HepG2 (cell line): ENCODE measurements around the gene DHX16. TPM values are rescaled to one million over a fixed set of nuclear protein-coding genes. Genes with fewer than 3 reads are reported as not detected.

Experiments used
- ATAC-seq: fragments of 200-7000 bp; cut with Tn5 transposase; 3 replicates; pipeline ENCODE4 v1.9.1; 2020; ENCODE audit warnings: mild to moderate bottlenecking, moderate library complexity
- BruUV-seq: library from RNA; stranded (reverse); fragments of 400-500 nt; replicated peaks from 2 replicates; lab custom pipeline; 2021; lab: Mats Ljungman, UMichigan
- CTCF ChIA-PET: fragments of 300-600 bp; formaldehyde crosslinking; extraction: SDS; loops from one replicate; lab custom pipeline; 2021; ENCODE audit warnings: low total read pairs, inconsistent platforms, low intra/inter-chr PET ratio; lab: Yijun Ruan, JAX
- POLR2A ChIA-PET: fragments of 350-600 bp; sonication (Branson Sonifier 250); formaldehyde crosslinking; loops from one replicate; lab custom pipeline; 2020; ENCODE audit warnings: antibody characterized with exemption, inconsistent platforms; lab: Yijun Ruan, JAX
- DNase-seq: peaks from one replicate; pipeline ENCODE4 v3.0.0-alpha.2; 2015; ENCODE audit warnings: low spot score
- FAIRE-seq: peaks from 3 replicates; lab custom pipeline; 2011; peaks lifted over from hg19 to GRCh38; lab: Jason Lieb, UNC
- H2AFZ ChIP-seq: one replicate; pipeline ENCODE4 v1.6.1; 2011; ENCODE audit warnings: low read length, inconsistent platforms
- H3K27ac ChIP-seq: fragments of 300-600 bp; 3 replicates; pipeline ENCODE4 v1.8.0; 2011; ENCODE audit warnings: mixed run types, mild to moderate bottlenecking, mixed read lengths, low read length, inconsistent platforms; ENCODE audit not compliant: insufficient read depth; ENCODE audit errors: extremely low read length
- H3K27me3 ChIP-seq, 2 experiments: fragments of 200-600 bp in 1 of 2; 2 replicates in 1 of 2; 3 replicates in 1 of 2; pipeline versions ENCODE4 v1.6.0 to v1.8.0; 2011; ENCODE audit warnings: low read length in 2 of 2, mild to moderate bottlenecking in 2 of 2, moderate library complexity in 2 of 2, inconsistent platforms in 1 of 2; ENCODE audit not compliant: insufficient read depth in 2 of 2, control insufficient read depth in 1 of 2
- H3K36me3 ChIP-seq, 2 experiments: fragments of 200-600 bp in 1 of 2; replicated peaks in 1 of 2; 2 replicates in 1 of 2; 3 replicates in 1 of 2; pipeline versions ENCODE4 v1.5.1 to v1.8.0; 2011; ENCODE audit warnings: low read length in 2 of 2, inconsistent platforms in 1 of 2; ENCODE audit not compliant: insufficient read depth in 2 of 2, control insufficient read depth in 1 of 2
- H3K4me1 ChIP-seq: 2 replicates; pipeline ENCODE4 v1.5.1; 2012; ENCODE audit warnings: low read length, inconsistent platforms; ENCODE audit not compliant: insufficient read depth
- H3K4me2 ChIP-seq: 2 replicates; pipeline ENCODE4 v1.6.0; 2011; ENCODE audit warnings: low read depth, low read length, inconsistent platforms
- H3K4me3 ChIP-seq, 3 experiments: fragments of 200-600 bp in 1 of 3; sonication (generic), shearing (Covaris generic) in 1 of 3; replicated peaks in 1 of 3; 2 replicates each; pipeline ENCODE4 v1.5.1; 2011 to 2016; ENCODE audit warnings: low read length in 3 of 3, inconsistent platforms in 2 of 3, low read depth in 2 of 3, mild to moderate bottlenecking in 2 of 3, control low read depth in 1 of 3, mixed read lengths in 1 of 3; ENCODE audit not compliant: insufficient read depth in 1 of 3
- H3K79me2 ChIP-seq: one replicate; pipeline ENCODE4 v1.6.1; 2011; ENCODE audit warnings: low read length, inconsistent platforms; ENCODE audit not compliant: insufficient read depth
- H3K9ac ChIP-seq: 2 replicates; pipeline ENCODE4 v1.6.0; 2011; ENCODE audit warnings: mild to moderate bottlenecking, low read depth, low read length, inconsistent platforms; ENCODE audit not compliant: insufficient read depth
- H3K9me3 ChIP-seq: 2 replicates; pipeline ENCODE4 v1.5.1; 2012; ENCODE audit warnings: mild to moderate bottlenecking, low read length
- H4K20me1 ChIP-seq: 2 replicates; pipeline ENCODE4 v1.6.0; 2011; ENCODE audit warnings: inconsistent platforms, mild to moderate bottlenecking, low read length, moderate library complexity; ENCODE audit not compliant: insufficient read depth
- ATF1 ChIP-seq: IDR thresholded peaks from 2 replicates; pipeline ENCODE4 v1.6.1; 2016; ENCODE audit warnings: mild to moderate bottlenecking, control low read depth
- HES4 ChIP-seq: sonication (generic); formaldehyde crosslinking; IDR thresholded peaks from 2 replicates; pipeline ENCODE4 v1.9.0; 2021; ENCODE audit warnings: mild to moderate bottlenecking, missing genetic modification reagents, borderline replicate concordance
- NFYC ChIP-seq: IDR thresholded peaks from 2 replicates; pipeline ENCODE4 v1.6.1; 2016; ENCODE audit warnings: missing genetic modification reagents, missing compliant biosample characterization
- NKX3-1 ChIP-seq: sonication (generic); formaldehyde crosslinking; IDR thresholded peaks from 2 replicates; pipeline ENCODE4 v1.5.0; 2020; ENCODE audit warnings: missing genetic modification reagents
- NONO ChIP-seq, 2 experiments: fragments of 450-650 bp in 1 of 2; sonication (generic) in 1 of 2; formaldehyde crosslinking in 1 of 2; IDR thresholded peaks in 1 of 2; conservative IDR thresholded peaks in 1 of 2; 2 replicates each; pipeline versions ENCODE4 v1.6.1 to v1.8.0; 2017 to 2022; ENCODE audit warnings: mild to moderate bottlenecking in 1 of 2, missing genetic modification reagents in 1 of 2, moderate library complexity in 1 of 2
- POGK ChIP-seq: sonication (generic); formaldehyde crosslinking; conservative IDR thresholded peaks from 2 replicates; pipeline ENCODE4 v1.8.0; 2022; ENCODE audit warnings: mild to moderate bottlenecking, moderate library complexity, missing genetic modification reagents
- SIX1 ChIP-seq: sonication (generic); formaldehyde crosslinking; IDR thresholded peaks from 2 replicates; pipeline ENCODE4 v1.4.0; 2020; ENCODE audit warnings: missing genetic modification reagents, borderline replicate concordance
- ZBTB43 ChIP-seq: sonication (generic); formaldehyde crosslinking; conservative IDR thresholded peaks from 2 replicates; pipeline ENCODE4 v1.4.0; 2020; ENCODE audit warnings: missing genetic modification reagents
- WGBS: methylation state at CpG from one replicate; pipeline ENCODE4 v1.1.6; 2017; ENCODE audit warnings: low lambda C conversion rate; 5-methylcytosine and 5-hydroxymethylcytosine counted together
- in situ Hi-C: cut with HindIII; loops from 2 replicates; pipeline ENCODE4 v1.10.0; 2017; ENCODE audit warnings: low pct_unique_long_range_greater_than_20kb; ENCODE audit not compliant: extremely low pct_ligation_motif_present
- intact Hi-C: fragments of 100-400 bp; cut with micrococcal nuclease; formaldehyde crosslinking; loops from one replicate; pipeline ENCODE4 v1.10.0; 2022; ENCODE audit not compliant: unreplicated experiment
- polyA plus RNA-seq, 8 experiments: library from polyadenylated mRNA; depleted of rRNA in 3 of 8; stranded (reverse) in 7 of 8; unstranded in 1 of 8; fragments of >200 nt; fragmentation: Illumina TruSeq in 4 of 8; extraction: Trizol in 4 of 8; gene quantifications; 2 replicates each; pipeline versions ENCODE4 v1.2.1 to v1.2.3, GENCODE V29; 2011 to 2016; ENCODE audit warnings: low read depth in 4 of 8, missing spikeins in 1 of 8, mixed read lengths in 1 of 8; ENCODE audit not compliant: insufficient read depth in 1 of 8
- total RNA-seq, 5 experiments: library from RNA; depleted of rRNA; stranded (reverse); fragments of >200 nt; fragmentation: Illumina TruSeq; extraction: Trizol; gene quantifications; 2 replicates each; pipeline ENCODE4 v1.2.3, GENCODE V29; 2016; ENCODE audit warnings: low read depth in 1 of 5
- TF ChIP-seq, protein P1 (sequence below): sonication (generic); formaldehyde crosslinking; IDR thresholded peaks from 2 replicates; pipeline ENCODE4 v1.4.0; 2020; ENCODE audit warnings: mild to moderate bottlenecking, missing genetic modification reagents, borderline replicate concordance

The DHX16 gene
- total and polyA plus RNA-seq, 2 of the 13 experiments (the other 11 are each of a cell fraction or from before 2014, with no cell fraction given) = 57.0 to 58.5 TPM

- WGBS = 94% methylated on average over 1 of the region's 1 CpG
- H3K27ac ChIP-seq = no peak overlapping the region
- peak overlapping the region in 1 of 3 experiments; percentile 94; a peak in 1 of 6 replicates for H3K4me3 ChIP-seq
- peak; percentile 34 for FAIRE-seq
- peak overlapping the region; percentile 77; the same call in 1 of the 2 replicates for H3K4me2 ChIP-seq
- POLR2A ChIA-PET = interaction anchor here (1.4 to 2.5 kb wide), 6 partner anchors 10 to 31 kb away, joined by 3 to 16 read pairs (median 12); partner anchors contain the start of genes ATAT1, DHX16, MRPS18B and PPP1R10
- no peaks in the 10 kb centered on the region for H4K20me1 ChIP-seq
- H3K27me3 ChIP-seq = no peaks in the 10 kb centered on the region; a peak in 1 of 5 replicates
- CTCF ChIA-PET = no interaction called here
- in situ Hi-C loops = no loop called here
- no peak for DNase-seq
- peaks cover 44% of the 10 kb centered on the region for H3K4me1 ChIP-seq
- no peak overlapping the region for H3K9ac ChIP-seq
- TF ChIP-seq NONO (IDR thresholded peaks at IDR 0.05) (no peak), NONO (CRISPR knock-in tag; conservative IDR thresholded peaks at IDR 0.05) (no peak), NFYC (CRISPR knock-in tag) (0 out of 2 replicates have a peak, but pooled peaks have one; percentile 19)
- peaks cover 21% of the 10 kb centered on the region for H3K79me2 ChIP-seq
- no TSS peak for BruUV-seq
- ATAC-seq = no peak
- intact Hi-C loops = loop anchor here (2.0 kb wide), 1 partner anchor 27 kb away; the partner anchor contains the start of gene DHX16
- no peaks in the 10 kb centered on the region for H3K9me3 ChIP-seq
- peaks cover 11 to 43% of the 10 kb centered on the region in 2 experiments; a peak in 3 of 5 replicates for H3K36me3 ChIP-seq
- no peak overlapping the region for H2AFZ ChIP-seq
Observed at GRCh38 chr6:30645989-30646388, 26.8 kb downstream of the DHX16 start.

- Histone ChIP-seq H3K27ac (no peak overlapping the region), H3K4me1 (peaks cover 48% of the 10 kb centered on the region), H3K4me3 (no peak overlapping the region), H3K27me3 (no peaks in the 10 kb centered on the region; a peak in 1 of 5 replicates), H3K9me3 (no peaks in the 10 kb centered on the region), H3K9ac (no peak overlapping the region), H4K20me1 (no peaks in the 10 kb centered on the region), H3K79me2 (peaks cover 19% of the 10 kb centered on the region), H3K36me3 (peaks cover 14 to 51% of the 10 kb centered on the region in 2 experiments; a peak in 4 of 5 replicates), H2AFZ (no peak overlapping the region), H3K4me2 (no peak overlapping the region)
- CTCF ChIA-PET = no interaction called here
- no TSS peak for BruUV-seq
- FAIRE-seq (no peak), DNase-seq (no peak), ATAC-seq (no peak)
- intact Hi-C loops = no loop called here
- POLR2A ChIA-PET = interaction anchor here (0.7 to 2.5 kb wide), 5 partner anchors 11 to 72 kb away, joined by 3 to 13 read pairs (median 3); partner anchors contain the start of gene MDC1
- in situ Hi-C loops = no loop called here
- WGBS = 95% methylated on average over 5 of the region's 5 CpGs
- TF ChIP-seq POGK (CRISPR knock-in tag) (no peak), SIX1 (CRISPR knock-in tag) (no peak), HES4 (no peak), NKX3-1 (CRISPR knock-in tag) (no peak), ZBTB43 (no peak), ATF1 (CRISPR knock-in tag) (no peak)
- TF ChIP-seq, protein P1, sequence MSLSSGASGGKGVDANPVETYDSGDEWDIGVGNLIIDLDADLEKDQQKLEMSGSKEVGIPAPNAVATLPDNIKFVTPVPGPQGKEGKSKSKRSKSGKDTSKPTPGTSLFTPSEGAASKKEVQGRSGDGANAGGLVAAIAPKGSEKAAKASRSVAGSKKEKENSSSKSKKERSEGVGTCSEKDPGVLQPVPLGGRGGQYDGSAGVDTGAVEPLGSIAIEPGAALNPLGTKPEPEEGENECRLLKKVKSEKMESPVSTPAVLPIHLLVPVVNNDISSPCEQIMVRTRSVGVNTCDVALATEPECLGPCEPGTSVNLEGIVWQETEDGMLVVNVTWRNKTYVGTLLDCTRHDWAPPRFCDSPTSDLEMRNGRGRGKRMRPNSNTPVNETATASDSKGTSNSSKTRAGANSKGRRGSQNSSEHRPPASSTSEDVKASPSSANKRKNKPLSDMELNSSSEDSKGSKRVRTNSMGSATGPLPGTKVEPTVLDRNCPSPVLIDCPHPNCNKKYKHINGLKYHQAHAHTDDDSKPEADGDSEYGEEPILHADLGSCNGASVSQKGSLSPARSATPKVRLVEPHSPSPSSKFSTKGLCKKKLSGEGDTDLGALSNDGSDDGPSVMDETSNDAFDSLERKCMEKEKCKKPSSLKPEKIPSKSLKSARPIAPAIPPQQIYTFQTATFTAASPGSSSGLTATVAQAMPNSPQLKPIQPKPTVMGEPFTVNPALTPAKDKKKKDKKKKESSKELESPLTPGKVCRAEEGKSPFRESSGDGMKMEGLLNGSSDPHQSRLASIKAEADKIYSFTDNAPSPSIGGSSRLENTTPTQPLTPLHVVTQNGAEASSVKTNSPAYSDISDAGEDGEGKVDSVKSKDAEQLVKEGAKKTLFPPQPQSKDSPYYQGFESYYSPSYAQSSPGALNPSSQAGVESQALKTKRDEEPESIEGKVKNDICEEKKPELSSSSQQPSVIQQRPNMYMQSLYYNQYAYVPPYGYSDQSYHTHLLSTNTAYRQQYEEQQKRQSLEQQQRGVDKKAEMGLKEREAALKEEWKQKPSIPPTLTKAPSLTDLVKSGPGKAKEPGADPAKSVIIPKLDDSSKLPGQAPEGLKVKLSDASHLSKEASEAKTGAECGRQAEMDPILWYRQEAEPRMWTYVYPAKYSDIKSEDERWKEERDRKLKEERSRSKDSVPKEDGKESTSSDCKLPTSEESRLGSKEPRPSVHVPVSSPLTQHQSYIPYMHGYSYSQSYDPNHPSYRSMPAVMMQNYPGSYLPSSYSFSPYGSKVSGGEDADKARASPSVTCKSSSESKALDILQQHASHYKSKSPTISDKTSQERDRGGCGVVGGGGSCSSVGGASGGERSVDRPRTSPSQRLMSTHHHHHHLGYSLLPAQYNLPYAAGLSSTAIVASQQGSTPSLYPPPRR (CRISPR knock-in tag) = no peak
Observed at GRCh38 chr6:30644769-30645168, 28.0 kb downstream of the DHX16 start.
